ENCODE data around the gene FAM171A1. TPM values are rescaled to one million over a fixed set of nuclear protein-coding genes. Genes with fewer than 3 reads are reported as not detected.

FAM171A1 gene
- total RNA-seq, 1 experiment from 2014 or later, result 19.2 TPM

DNA sequence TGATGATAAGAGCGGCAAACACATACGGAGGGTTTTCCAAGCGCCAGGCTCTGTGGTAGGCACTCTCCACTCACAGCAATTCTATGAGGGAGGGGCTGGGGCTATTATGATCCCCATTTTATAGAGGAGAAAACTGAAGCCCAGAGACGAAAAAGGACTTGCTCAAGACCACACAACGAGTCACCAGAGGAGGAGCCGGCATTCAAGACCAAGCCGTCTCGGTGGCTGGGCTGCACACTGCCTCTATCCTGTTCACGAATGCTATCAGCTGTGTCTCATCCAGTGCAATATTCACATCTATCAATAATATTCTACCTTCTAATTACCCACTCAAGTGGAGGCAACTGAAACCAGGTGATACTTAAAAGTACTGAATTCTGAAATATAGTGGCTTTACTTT lies 134.7 kb downstream of the FAM171A1 start:
- ChIA-PET POLR2A (no interaction called here), CTCF (no interaction called here)
- TF ChIP-seq, protein P1, sequence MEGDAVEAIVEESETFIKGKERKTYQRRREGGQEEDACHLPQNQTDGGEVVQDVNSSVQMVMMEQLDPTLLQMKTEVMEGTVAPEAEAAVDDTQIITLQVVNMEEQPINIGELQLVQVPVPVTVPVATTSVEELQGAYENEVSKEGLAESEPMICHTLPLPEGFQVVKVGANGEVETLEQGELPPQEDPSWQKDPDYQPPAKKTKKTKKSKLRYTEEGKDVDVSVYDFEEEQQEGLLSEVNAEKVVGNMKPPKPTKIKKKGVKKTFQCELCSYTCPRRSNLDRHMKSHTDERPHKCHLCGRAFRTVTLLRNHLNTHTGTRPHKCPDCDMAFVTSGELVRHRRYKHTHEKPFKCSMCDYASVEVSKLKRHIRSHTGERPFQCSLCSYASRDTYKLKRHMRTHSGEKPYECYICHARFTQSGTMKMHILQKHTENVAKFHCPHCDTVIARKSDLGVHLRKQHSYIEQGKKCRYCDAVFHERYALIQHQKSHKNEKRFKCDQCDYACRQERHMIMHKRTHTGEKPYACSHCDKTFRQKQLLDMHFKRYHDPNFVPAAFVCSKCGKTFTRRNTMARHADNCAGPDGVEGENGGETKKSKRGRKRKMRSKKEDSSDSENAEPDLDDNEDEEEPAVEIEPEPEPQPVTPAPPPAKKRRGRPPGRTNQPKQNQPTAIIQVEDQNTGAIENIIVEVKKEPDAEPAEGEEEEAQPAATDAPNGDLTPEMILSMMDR (IDR thresholded peaks at IDR 0.05), result no peak
- TF ChIP-seq POLR2AphosphoS5 (IDR thresholded peaks at IDR 0.05; ENCODE audit: low read depth, low read length) (no peak), TCF7L2 (IDR thresholded peaks at IDR 0.05; ENCODE audit: low read depth, low read length) (no peak), SIN3A (IDR thresholded peaks at IDR 0.05; ENCODE audit: borderline replicate concordance, insufficient read depth, low read depth, low read length) (no peak)
- TF ChIP-seq, protein P2, sequence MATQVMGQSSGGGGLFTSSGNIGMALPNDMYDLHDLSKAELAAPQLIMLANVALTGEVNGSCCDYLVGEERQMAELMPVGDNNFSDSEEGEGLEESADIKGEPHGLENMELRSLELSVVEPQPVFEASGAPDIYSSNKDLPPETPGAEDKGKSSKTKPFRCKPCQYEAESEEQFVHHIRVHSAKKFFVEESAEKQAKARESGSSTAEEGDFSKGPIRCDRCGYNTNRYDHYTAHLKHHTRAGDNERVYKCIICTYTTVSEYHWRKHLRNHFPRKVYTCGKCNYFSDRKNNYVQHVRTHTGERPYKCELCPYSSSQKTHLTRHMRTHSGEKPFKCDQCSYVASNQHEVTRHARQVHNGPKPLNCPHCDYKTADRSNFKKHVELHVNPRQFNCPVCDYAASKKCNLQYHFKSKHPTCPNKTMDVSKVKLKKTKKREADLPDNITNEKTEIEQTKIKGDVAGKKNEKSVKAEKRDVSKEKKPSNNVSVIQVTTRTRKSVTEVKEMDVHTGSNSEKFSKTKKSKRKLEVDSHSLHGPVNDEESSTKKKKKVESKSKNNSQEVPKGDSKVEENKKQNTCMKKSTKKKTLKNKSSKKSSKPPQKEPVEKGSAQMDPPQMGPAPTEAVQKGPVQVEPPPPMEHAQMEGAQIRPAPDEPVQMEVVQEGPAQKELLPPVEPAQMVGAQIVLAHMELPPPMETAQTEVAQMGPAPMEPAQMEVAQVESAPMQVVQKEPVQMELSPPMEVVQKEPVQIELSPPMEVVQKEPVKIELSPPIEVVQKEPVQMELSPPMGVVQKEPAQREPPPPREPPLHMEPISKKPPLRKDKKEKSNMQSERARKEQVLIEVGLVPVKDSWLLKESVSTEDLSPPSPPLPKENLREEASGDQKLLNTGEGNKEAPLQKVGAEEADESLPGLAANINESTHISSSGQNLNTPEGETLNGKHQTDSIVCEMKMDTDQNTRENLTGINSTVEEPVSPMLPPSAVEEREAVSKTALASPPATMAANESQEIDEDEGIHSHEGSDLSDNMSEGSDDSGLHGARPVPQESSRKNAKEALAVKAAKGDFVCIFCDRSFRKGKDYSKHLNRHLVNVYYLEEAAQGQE (IDR thresholded peaks at IDR 0.05; ENCODE audit: insufficient read depth in 1 of 2, low read depth in 2 of 2, low read length in 1 of 2), result no peak
- H3K27ac ChIP-seq (ENCODE audit: low read length), result no peak overlapping the region
- in situ Hi-C loops (cut with HindIII; ENCODE audit: low pct_unique_long_range_greater_than_20kb, low sequenced_read_pairs), result no loop called here
- no peaks in the 10 kb centered on the region for H3K27me3 ChIP-seq (ENCODE audit: control insufficient read depth, insufficient read depth, low read length)
- no peak overlapping the region for H3K4me3 ChIP-seq (ENCODE audit: low read depth in 2 of 2, low read length in 2 of 2)
- intact Hi-C loops (cut with micrococcal nuclease; ENCODE audit: unreplicated experiment), result no loop called here
- ATAC-seq, result no peak
- H3K36me3 ChIP-seq (ENCODE audit: control insufficient read depth, insufficient read depth, low read length), result no peaks in the 10 kb centered on the region
- DNase-seq (ENCODE audit: low read depth, low spot score), result no peak
- BruUV-seq (replicated peaks), result no TSS peak
- no peaks in the 10 kb centered on the region for H3K9me3 ChIP-seq (ENCODE audit: control insufficient read depth, insufficient read depth, low read depth, low read length)
- H3K4me1 ChIP-seq (ENCODE audit: control insufficient read depth, insufficient read depth, low read length), result no peaks in the 10 kb centered on the region

DNA sequence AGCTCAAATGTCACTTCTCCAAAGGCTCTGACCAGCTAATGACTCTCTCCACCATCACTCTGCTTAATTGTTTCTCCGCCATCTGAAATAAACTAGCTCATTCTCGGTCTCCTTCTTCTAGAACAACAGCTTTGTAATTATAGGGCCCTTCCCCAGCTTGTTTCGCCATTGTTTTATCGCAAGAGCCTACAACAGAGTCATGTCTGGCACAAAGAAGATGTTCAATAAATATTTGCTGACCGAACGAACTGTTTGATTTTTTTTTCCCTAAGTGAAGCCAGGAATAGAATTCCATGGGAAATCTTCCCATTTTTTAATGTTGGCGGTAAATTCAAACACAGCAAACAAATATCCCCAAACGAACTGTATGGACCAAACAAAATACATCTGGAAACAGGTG lies 138.8 kb downstream of the FAM171A1 start:
- TF ChIP-seq, protein P2 (IDR thresholded peaks at IDR 0.05; ENCODE audit: insufficient read depth in 1 of 2, low read depth in 2 of 2, low read length in 1 of 2), result no peak
- no peak for TF ChIP-seq SIN3A (IDR thresholded peaks at IDR 0.05; ENCODE audit: borderline replicate concordance, insufficient read depth, low read depth, low read length)
- no peak for TF ChIP-seq POLR2AphosphoS5 (IDR thresholded peaks at IDR 0.05; ENCODE audit: low read depth, low read length)
- TF ChIP-seq, protein P1 (IDR thresholded peaks at IDR 0.05), result no peak
- no peak for TF ChIP-seq TCF7L2 (IDR thresholded peaks at IDR 0.05; ENCODE audit: low read depth, low read length)
- Histone ChIP-seq H3K4me3 (ENCODE audit: low read depth in 2 of 2, low read length in 2 of 2) (no peak overlapping the region), H3K9me3 (ENCODE audit: control insufficient read depth, insufficient read depth, low read depth, low read length) (no peaks in the 10 kb centered on the region), H3K27ac (ENCODE audit: low read length) (no peak overlapping the region), H3K36me3 (ENCODE audit: control insufficient read depth, insufficient read depth, low read length) (no peaks in the 10 kb centered on the region), H3K27me3 (ENCODE audit: control insufficient read depth, insufficient read depth, low read length) (no peaks in the 10 kb centered on the region), H3K4me1 (ENCODE audit: control insufficient read depth, insufficient read depth, low read length) (no peaks in the 10 kb centered on the region)
- no TSS peak for BruUV-seq (replicated peaks)
- ATAC-seq (no peak), DNase-seq (ENCODE audit: low read depth, low spot score) (no peak)
- intact Hi-C loops (cut with micrococcal nuclease; ENCODE audit: unreplicated experiment), result no loop called here
- in situ Hi-C loops (cut with HindIII; ENCODE audit: low pct_unique_long_range_greater_than_20kb, low sequenced_read_pairs), result no loop called here
- POLR2A ChIA-PET, result no interaction called here
- CTCF ChIA-PET, result no interaction called here
